HG03432 (cell line): ENCODE results near the gene ERC1.
"Not testable (repeated sequence)": the region's sequence is repeated elsewhere in the genome, so short reads cannot be mapped to it uniquely, and the experiment has no call there.

Experiments used
- ATAC-seq: cut with Tn5 transposase; IDR thresholded peaks from one replicate; pipeline ENCODE4 v1.9.1; 2021; ENCODE audit warnings: mild to moderate bottlenecking, moderate library complexity; ENCODE audit not compliant: unreplicated experiment

ERC1 gene

GRCh38 chr12:1179128-1179527 lies 188.1 kb downstream of the ERC1 start:
- ATAC-seq: no peak

GRCh38 chr12:1182069-1182468 lies 191.0 kb downstream of the ERC1 start:
- no peak for ATAC-seq

DNA sequence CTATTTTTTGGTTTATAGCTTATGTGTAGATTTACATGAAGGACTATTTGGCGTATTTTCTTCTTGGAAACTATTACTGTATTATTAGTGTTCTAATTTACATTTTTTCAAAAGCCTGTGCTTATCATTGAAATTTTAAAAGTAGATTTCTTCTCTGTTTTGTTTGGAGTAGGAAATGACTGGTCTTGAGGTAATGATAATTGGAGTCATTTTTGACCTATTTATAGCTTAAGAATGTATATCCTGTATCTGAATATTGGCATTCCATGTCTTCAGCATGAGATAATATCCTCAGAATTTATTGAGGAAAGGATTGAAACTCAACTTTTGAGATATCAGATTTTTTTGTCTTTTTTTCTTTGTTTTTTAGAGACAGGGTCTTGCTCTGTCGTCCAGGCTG lies 193.4 kb downstream of the ERC1 start:
- no peak for ATAC-seq

- peak; percentile 64 for ATAC-seq
Observed at GRCh38 chr12:1185460-1186182, 194.6 kb downstream of the ERC1 start.

- no peak for ATAC-seq
Observed at GRCh38 chr12:1186298-1186697, 195.3 kb downstream of the ERC1 start.

DNA sequence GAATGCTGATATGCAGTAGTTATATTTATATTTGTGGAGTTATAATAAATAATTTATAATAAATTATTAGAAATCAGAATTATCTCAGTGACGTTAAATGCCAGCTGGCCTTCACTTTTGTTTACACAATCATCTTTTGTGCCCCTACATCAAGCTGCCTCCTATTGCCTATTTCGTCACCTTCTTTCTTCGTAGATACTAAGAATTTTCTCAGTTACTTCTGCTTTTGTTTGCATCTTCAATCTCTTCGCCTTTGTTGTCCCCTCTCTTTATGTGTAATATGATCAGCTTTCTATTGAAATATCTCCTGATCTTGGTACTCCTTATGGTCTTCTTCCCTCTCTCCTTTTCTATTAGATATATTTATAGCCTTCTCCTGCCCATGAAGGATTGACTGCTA lies 197.0 kb downstream of the ERC1 start:
- ATAC-seq: no peak

DNA sequence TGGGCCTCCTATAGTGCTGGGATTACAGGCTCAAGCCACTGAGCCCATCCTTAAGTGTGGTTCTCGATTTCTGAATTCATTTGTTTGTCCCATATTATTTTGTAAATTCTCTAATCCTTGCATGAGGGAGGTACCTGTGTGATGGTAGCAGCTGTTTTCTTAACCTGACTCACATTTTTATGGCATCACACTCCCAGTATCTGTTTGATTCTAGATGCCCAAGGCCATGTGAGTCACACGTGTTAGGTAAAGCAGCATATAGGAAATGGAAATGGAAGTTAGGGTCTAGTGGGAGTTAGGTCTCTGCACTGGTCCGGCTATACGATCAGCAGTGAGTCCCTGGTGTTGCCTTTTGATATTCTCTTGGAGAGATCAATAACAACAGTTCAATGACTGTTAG lies 198.1 kb downstream of the ERC1 start:
- no peak for ATAC-seq

DNA sequence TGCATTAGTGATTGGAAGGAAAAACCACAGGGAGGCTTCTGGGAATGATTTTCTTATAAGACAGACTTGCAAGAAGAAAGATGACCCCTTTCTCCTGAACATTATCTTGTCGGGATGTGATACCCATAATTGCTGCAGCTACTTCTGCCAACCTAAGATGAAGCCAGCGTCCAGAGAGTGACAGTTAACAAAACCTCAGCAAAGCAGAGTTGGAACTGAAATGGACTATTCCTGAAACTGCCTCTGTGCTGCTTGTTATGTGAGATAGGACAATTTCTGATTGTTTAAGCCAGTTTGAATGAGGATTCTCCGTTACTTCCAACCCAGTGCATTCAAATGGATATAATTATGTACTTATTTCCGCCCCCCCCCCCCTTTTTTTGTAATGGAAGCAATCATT lies 204.5 kb downstream of the ERC1 start:
- ATAC-seq: no peak

GRCh38 chr12:1197264-1198018 lies 206.4 kb downstream of the ERC1 start:
- no peak for ATAC-seq

GRCh38 chr12:1198854-1199253 lies 207.8 kb downstream of the ERC1 start:
- ATAC-seq: not testable (repeated sequence)

- ATAC-seq: no peak
Observed at GRCh38 chr12:1199700-1200099, 208.7 kb downstream of the ERC1 start.

GRCh38 chr12:1201030-1201429 lies 210.0 kb downstream of the ERC1 start:
- no peak for ATAC-seq

DNA sequence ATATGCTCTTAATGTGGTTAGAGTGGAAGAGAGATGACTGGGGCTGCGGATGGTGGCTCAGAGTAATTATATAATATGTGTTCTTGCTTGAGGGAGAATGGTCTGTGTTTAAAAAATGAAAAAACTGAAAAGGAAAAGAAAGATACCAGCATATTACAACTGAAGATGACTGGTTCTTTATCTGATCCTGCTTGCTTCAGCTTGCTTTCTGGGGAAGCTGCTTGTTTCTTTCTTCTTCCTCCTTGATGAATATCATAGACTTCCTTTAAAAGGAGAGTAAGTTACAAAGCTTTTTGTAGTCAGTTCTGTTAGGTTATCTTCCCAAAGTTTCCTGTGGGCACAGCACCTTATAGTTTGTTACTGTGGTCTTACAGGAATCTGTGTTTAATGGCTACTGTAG lies 210.9 kb downstream of the ERC1 start:
- no peak for ATAC-seq

DNA sequence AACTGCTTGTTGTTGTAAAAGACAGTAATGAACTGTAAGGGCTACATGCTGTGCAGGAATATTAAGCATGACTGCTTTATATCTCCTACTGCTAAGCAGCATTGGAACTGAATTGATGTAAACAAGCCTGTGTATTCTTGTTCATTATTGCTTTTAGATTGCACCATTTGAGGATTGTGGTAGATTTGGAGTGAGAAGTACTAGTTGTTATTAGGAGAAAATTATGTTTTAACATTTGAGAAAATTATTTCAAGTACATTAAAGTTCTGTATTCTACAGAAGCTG lies 212.7 kb downstream of the ERC1 start:
- ATAC-seq: no peak

GRCh38 chr12:1204581-1205121 lies 213.6 kb downstream of the ERC1 start:
- peak; percentile 87 for ATAC-seq

- no peak for ATAC-seq
Observed at GRCh38 chr12:1205512-1206060, 214.6 kb downstream of the ERC1 start.

DNA sequence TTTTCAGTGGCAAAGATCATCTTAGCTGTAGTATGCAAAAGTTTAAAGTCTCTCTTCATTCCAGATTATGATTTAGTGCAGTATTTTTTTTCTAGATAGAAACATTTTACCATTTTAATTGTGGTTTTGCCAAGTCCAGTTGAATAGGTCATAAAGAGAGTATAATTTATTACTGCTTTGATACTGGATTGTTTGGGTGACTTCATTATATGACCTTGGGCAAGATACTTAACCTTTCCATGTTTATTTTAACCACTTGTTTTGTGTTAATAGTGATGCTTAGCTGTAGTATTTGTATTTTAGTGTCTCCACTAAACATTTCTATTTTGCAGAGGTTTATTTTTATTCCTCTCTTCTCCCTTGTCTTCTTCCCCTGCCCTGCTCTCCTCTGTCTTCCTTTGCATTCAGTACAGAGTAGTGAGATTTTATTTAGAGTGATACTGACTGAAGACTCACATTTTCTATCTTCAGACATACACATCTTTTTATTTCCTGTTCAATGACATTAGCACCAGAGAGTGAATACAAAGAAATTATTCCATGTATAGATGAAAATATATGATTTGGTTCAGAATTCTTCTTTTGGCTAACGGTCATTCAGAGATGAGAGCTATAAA lies 215.2 kb downstream of the ERC1 start:
- ATAC-seq: no peak

GRCh38 chr12:1207276-1207675 lies 216.3 kb downstream of the ERC1 start:
- ATAC-seq: no peak

DNA sequence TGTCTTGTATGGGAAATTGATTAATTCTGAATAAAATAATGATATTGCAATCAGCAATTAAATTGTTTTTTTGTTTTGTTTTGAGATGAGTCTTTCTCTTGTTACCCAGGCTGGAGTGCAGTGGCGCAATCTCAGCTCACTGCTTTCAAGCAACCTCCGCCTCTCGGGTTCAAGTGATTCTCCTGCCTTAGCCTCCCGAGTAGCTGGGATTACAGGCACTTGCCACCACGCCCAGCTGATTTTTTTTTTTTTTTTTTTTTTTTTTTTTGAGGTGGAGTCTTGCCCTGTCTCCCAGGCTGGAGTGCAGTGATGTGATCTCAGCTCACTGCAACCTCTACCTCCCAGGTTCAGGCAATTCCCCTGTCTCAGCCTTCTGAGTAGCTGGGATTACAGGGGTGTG lies 217.7 kb downstream of the ERC1 start:
- not testable (repeated sequence) for ATAC-seq

- no peak for ATAC-seq
Observed at GRCh38 chr12:1212526-1212925, 221.5 kb downstream of the ERC1 start.

GRCh38 chr12:1213205-1213604 lies 222.2 kb downstream of the ERC1 start:
- no peak for ATAC-seq
